PC-9 (cell line): ENCODE measurements around the gene ARMC2.

Source experiments
- EZH2 ChIP-seq: fragments of 200-600 bp; sonication (generic); IDR thresholded peaks from 2 replicates; pipeline ENCODE4 v1.8.0; 2017; ENCODE audit warnings: antibody characterized with exemption, low read depth
- TF ChIP-seq, protein P1 (sequence below): fragments of 200-600 bp; sonication (generic); conservative IDR thresholded peaks from 2 replicates; pipeline ENCODE4 v1.6.1; 2017; ENCODE audit warnings: mixed run types, antibody characterized with exemption, mild to moderate bottlenecking, moderate library complexity

DNA sequence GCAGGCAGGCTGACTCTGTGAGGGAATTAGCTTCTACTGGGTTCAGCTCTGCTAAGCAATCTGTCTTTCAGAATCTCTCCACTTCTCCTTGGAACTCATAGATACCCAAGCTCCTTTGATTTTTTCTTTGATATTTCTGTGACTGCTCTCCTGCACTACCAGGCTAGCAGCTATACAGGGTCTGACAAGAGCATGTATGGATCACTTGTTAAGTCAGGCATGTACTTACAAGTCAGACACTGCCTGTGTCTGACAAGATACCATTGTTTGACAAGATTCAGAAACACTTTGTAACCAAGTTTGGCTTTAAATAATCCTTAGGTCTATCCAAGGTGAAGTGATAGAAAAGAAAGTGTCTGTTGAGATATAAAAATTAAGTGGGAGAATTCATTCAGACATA lies 167.0 kb downstream of the ARMC2 start:
- TF ChIP-seq, protein P1, sequence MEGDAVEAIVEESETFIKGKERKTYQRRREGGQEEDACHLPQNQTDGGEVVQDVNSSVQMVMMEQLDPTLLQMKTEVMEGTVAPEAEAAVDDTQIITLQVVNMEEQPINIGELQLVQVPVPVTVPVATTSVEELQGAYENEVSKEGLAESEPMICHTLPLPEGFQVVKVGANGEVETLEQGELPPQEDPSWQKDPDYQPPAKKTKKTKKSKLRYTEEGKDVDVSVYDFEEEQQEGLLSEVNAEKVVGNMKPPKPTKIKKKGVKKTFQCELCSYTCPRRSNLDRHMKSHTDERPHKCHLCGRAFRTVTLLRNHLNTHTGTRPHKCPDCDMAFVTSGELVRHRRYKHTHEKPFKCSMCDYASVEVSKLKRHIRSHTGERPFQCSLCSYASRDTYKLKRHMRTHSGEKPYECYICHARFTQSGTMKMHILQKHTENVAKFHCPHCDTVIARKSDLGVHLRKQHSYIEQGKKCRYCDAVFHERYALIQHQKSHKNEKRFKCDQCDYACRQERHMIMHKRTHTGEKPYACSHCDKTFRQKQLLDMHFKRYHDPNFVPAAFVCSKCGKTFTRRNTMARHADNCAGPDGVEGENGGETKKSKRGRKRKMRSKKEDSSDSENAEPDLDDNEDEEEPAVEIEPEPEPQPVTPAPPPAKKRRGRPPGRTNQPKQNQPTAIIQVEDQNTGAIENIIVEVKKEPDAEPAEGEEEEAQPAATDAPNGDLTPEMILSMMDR, result no peak
- no peak for TF ChIP-seq EZH2
